IPS-20b (cell line): ENCODE results near the gene HDAC5.

ENCODE experiments used
- H3K27ac ChIP-seq: one replicate; pipeline ENCODE4 v1.5.1; 2013; ENCODE audit warnings: low read length
- H3K27me3 ChIP-seq: 2 replicates; pipeline ENCODE4 v1.6.1; 2013; ENCODE audit warnings: mild to moderate bottlenecking, low read length, inconsistent platforms; ENCODE audit not compliant: insufficient read depth
- H3K36me3 ChIP-seq: 2 replicates; pipeline ENCODE4 v1.6.1; 2013; ENCODE audit warnings: low read depth, mild to moderate bottlenecking, inconsistent platforms, low read length, moderate library complexity; ENCODE audit not compliant: insufficient read depth
- H3K4me1 ChIP-seq: 2 replicates; pipeline ENCODE4 v1.6.1; 2013; ENCODE audit warnings: mild to moderate bottlenecking, control low read depth, inconsistent platforms, low read length, moderate library complexity; ENCODE audit not compliant: insufficient read depth
- H3K4me3 ChIP-seq: 2 replicates; pipeline ENCODE4 v1.5.1; 2013; ENCODE audit warnings: mild to moderate bottlenecking, low read length, inconsistent platforms
- H3K9ac ChIP-seq: 2 replicates; pipeline ENCODE4 v1.6.1; 2013; ENCODE audit warnings: low read depth, mild to moderate bottlenecking, inconsistent platforms, low read length, moderate library complexity
- H3K9me3 ChIP-seq: 2 replicates; pipeline ENCODE4 v1.6.1; 2013; ENCODE audit warnings: mild to moderate bottlenecking, low read depth, low read length, inconsistent platforms; ENCODE audit not compliant: insufficient read depth

The HDAC5 gene

DNA sequence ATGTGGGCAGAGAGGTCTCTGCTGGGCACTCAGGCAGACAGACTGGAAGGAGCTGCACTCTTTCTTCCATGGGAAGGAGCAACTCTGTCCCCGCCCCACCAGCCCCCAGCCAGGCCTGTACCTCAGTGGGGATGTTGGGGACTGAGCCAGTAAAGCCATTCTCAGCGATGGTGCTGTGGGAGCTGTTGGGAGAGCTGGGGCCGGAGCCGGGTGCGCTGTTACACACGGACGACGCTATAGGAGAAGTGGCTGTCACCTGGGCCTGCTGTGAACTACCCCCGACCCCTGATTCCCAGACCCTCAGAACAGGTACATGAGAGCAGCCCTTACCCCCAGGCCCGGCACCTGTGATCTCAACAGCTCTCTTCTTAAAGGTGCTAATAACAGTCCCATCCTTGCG, 31.4 kb downstream of the HDAC5 start:
- H3K4me1 ChIP-seq = peaks cover 18% of the 10 kb centered on the region
- H3K27me3 ChIP-seq = no peaks in the 10 kb centered on the region
- peaks cover 28% of the 10 kb centered on the region for H3K36me3 ChIP-seq
- H3K9ac ChIP-seq = no peak overlapping the region
- H3K4me3 ChIP-seq = no peak overlapping the region
- no peaks in the 10 kb centered on the region for H3K9me3 ChIP-seq
- no peak overlapping the region for H3K27ac ChIP-seq

DNA sequence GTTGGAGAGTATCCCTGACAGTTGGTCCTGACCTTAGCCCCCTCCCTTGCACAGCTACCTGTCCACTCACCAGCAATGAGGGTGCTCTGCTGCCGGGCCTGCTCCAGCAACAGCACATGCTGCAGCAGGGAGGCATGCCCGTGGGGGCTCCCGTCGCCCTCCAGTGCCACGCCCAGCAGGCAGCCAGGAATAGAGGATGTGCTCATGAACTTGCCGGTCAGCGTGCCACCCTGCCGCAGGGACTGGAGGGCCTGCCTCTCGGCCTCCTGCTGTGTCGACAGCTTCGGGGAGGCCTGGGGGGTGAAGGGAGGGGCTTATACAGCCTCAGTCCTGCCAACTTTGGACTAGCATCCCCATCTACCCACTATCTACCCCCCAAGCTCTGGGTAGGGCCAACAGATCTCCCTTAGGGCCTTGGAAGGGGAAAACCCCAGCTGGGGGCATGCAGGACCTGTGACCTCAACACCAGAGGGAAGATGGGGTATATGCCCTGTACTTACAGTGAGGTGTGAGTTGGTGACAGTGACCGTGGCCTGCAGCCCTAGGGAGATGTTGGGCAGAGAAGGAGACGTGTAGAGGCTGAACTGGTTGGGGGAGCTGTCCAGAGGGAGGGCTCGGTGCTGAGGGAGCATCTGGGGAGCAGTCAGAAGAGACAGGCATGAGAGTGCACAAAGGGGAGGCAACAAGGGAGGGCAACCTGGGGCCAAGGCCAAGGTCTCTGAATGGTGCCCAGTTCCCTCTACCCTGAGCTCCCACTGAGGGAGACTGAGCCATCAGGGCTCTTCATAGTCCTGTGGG, 32.0 kb downstream of the HDAC5 start:
- Histone ChIP-seq H3K9ac (no peak overlapping the region), H3K27me3 (no peaks in the 10 kb centered on the region), H3K9me3 (no peaks in the 10 kb centered on the region), H3K4me3 (no peak overlapping the region), H3K4me1 (peaks cover 21% of the 10 kb centered on the region), H3K27ac (no peak overlapping the region), H3K36me3 (peaks cover 29% of the 10 kb centered on the region)

DNA sequence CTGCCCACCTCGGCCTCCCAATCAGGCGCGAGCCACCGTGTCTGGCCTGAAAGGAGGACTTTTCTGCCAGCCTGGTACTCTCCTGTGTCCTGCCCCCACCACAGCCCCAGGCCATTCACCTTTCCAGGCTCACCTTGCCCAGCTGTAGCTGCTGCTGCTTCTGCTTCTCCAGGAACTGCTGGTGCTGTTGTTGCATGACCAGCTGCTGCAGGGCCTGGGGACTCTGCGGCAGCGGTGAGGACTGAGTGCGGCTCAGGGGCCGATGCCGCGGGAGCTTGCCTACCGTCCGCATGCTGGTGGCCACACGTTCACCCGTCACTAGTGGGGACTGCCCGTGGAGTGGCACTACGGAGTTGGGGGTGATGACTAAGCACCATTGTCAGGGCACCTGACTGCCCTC, 35.2 kb downstream of the HDAC5 start:
- Histone ChIP-seq H3K9me3 (no peaks in the 10 kb centered on the region), H3K4me1 (peaks cover 17% of the 10 kb centered on the region), H3K9ac (no peak overlapping the region), H3K27ac (no peak overlapping the region), H3K36me3 (peaks cover 48% of the 10 kb centered on the region), H3K27me3 (no peaks in the 10 kb centered on the region), H3K4me3 (no peak overlapping the region)

DNA sequence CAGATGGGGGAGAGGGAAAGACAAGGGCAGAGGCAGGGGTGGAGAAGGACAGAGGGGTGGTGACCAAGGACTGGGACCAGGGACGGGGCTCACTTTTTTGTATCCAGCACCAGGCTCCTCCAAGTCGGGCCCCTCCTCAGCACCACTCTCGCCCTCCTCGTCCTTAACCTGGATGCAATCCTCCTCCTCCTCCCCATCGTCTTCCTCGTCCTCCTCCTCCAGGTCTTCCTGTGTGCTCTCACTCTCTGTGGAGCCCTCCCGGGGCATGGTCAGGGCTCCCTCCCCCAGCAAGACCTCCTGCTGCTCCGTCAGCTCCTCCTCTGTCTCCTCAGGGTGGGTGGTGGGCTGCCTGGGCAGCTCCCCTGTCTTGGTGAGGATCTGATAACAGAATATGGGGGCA, 36.1 kb downstream of the HDAC5 start:
- no peaks in the 10 kb centered on the region for H3K9me3 ChIP-seq
- H3K9ac ChIP-seq = peak overlapping the region; percentile 79
- peaks cover 55% of the 10 kb centered on the region for H3K36me3 ChIP-seq
- no peaks in the 10 kb centered on the region for H3K27me3 ChIP-seq
- H3K4me3 ChIP-seq = peak overlapping the region; percentile 58; the same call in 1 of the 2 replicates
- H3K4me1 ChIP-seq = peaks cover 17% of the 10 kb centered on the region
- peak overlapping the region; percentile 18 for H3K27ac ChIP-seq

DNA sequence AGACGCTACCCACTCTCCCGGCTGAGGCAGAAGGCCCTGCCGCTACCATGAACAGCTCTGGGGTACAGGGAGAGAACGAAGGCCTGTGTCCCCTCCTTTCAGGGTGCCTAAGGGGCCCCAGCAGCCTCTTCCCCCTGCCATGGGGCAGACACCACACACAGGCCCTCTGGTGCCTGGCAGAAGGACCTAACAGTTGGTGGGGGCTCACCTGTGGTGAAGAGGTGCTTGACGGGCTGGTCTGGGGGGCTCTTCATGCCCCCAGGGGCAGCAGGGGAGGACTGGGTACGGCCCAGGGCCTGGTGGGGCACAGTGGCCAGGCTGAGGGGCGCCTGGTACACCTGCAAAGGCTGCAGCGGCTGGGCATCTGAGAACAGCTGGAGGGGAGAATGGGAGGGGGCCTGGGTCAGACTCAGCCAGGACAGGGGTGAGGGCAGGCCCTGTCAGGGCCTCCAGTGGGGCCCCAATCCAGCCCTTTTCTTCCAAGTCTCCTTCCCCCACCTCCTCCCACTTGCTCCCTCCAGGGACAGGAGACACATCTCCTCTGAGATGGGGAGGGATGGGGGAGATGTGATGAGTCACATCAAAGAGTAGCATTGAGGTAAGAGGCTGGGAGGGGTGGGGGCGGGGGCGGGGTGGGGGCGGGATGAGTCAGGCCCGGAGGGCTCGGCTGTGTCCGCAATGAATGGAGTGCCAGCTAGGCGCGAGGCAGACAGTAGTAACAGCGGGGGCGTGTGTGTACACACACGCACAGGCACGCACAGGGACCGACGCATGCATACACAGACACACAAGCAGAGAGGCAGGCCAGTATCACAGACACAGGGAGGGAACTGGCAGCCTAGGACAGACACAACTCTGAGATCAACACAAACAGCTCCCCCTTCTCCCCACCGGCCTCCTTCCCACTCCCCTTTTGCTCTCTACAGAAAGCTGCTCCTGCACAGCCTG, 36.8 kb downstream of the HDAC5 start:
- Histone ChIP-seq H3K4me1 (peaks cover 17% of the 10 kb centered on the region), H3K27me3 (no peaks in the 10 kb centered on the region), H3K9me3 (no peaks in the 10 kb centered on the region), H3K9ac (peak overlapping the region; percentile 79), H3K27ac (peak overlapping the region; percentile 65), H3K4me3 (peak overlapping the region; percentile 58; the same call in 1 of the 2 replicates), H3K36me3 (peaks cover 55% of the 10 kb centered on the region)

DNA sequence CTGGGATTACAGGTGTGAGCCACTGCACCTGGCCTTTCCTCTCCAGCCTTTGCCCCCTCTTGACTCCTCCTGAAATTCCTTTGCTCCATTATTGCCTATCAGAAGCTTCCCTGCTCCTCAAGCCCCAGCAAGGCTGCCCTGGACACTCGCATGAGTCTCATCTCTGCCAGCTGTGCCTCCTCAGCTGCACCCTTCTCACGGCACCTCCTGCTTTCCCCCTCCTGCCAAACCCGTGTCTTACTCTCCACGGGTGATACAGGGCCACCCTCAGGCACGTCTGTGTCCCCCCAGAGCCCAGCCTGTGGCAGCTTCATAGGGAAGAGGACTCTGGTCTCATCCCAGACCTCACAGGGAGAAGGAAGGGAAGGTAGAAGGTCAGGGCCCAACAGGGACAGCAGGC, 37.5 kb downstream of the HDAC5 start:
- peak overlapping the region; percentile 56; the same call in 1 of the 2 replicates for H3K9ac ChIP-seq
- H3K27ac ChIP-seq = peak overlapping the region; percentile 65
- no peaks in the 10 kb centered on the region for H3K9me3 ChIP-seq
- no peak overlapping the region for H3K4me3 ChIP-seq
- peaks cover 50% of the 10 kb centered on the region for H3K36me3 ChIP-seq
- H3K4me1 ChIP-seq = peaks cover 17% of the 10 kb centered on the region
- H3K27me3 ChIP-seq = no peaks in the 10 kb centered on the region

DNA sequence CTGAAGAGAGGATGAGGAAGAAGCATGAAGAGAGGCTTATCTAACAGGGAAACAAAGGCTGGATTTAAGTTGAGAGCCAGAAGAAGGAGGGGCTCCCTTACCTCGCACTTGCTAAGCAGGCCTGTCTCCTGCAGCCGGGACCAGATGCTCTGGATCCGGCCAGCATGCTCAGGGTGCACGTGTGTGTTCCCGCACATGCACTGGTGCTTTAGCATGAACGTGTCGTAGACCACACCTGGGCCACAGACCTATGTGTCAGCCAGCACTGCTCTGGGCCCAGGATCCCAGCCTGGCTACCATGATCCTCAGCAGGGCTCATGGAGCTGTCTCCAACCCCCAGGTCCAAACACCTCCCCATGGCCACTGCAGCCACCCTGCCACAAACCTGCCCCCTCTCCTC, 38.5 kb downstream of the HDAC5 start:
- H3K36me3 ChIP-seq = peaks cover 57% of the 10 kb centered on the region
- no peaks in the 10 kb centered on the region for H3K9me3 ChIP-seq
- no peaks in the 10 kb centered on the region for H3K27me3 ChIP-seq
- no peak overlapping the region for H3K4me3 ChIP-seq
- H3K4me1 ChIP-seq = peaks cover 17% of the 10 kb centered on the region
- no peak overlapping the region for H3K27ac ChIP-seq
- no peak overlapping the region for H3K9ac ChIP-seq

DNA sequence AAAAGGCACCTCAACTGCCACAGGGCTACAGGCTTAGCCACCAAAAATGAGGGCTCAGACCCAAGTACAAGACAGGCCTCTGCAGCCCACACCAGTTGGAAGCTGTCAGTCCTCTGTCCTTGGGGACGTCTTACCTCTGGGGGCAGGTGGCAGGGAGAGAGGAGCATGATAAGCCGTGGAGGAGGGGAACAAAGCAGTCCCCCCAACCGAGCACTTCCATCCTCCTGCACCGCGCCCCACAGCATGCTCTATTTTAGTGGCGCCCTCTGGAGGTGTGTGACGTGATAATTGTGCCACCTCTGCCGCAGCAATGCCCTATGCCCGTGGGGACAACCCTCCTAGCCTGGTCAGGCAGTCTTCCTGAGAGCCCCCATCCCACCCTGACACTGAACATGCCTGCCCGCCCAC, 39.3 kb downstream of the HDAC5 start:
- H3K9me3 ChIP-seq = no peaks in the 10 kb centered on the region
- no peak overlapping the region for H3K27ac ChIP-seq
- H3K36me3 ChIP-seq = peaks cover 61% of the 10 kb centered on the region
- H3K4me1 ChIP-seq = peaks cover 17% of the 10 kb centered on the region
- no peak overlapping the region for H3K4me3 ChIP-seq
- H3K9ac ChIP-seq = no peak overlapping the region
- H3K27me3 ChIP-seq = no peaks in the 10 kb centered on the region

DNA sequence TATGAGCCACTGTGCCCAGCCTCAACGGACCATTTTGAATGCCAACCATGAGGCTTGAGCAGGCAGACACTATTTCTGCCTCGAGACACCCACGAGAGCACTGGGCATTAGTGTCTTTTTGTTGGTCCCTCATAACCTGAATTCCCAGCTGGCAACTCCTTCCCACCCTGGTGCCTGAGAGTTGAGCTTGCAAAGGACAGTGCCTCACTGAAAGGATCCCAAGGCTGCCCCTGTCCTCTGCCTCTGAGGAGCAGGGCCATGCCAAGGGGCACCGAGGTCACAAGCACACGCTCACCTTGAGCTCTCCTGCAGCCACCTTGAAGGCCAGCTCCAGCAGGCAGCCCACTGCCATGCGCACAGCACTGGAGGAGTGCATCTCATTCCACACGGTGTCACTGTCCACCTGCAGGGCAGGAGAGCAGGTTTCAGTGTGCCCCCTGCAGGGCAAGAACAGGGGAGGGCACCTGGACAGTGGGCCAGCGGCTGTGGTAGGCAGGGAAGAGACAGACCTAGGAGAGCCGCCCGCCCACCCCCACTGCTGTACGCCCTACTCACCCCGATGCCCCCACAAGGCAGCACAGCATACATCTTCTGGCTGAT, 40.1 kb downstream of the HDAC5 start:
- no peaks in the 10 kb centered on the region for H3K27me3 ChIP-seq
- no peak overlapping the region for H3K27ac ChIP-seq
- no peak overlapping the region for H3K4me3 ChIP-seq
- peaks cover 17% of the 10 kb centered on the region for H3K4me1 ChIP-seq
- H3K36me3 ChIP-seq = peaks cover 60% of the 10 kb centered on the region
- H3K9ac ChIP-seq = no peak overlapping the region
- no peaks in the 10 kb centered on the region for H3K9me3 ChIP-seq

DNA sequence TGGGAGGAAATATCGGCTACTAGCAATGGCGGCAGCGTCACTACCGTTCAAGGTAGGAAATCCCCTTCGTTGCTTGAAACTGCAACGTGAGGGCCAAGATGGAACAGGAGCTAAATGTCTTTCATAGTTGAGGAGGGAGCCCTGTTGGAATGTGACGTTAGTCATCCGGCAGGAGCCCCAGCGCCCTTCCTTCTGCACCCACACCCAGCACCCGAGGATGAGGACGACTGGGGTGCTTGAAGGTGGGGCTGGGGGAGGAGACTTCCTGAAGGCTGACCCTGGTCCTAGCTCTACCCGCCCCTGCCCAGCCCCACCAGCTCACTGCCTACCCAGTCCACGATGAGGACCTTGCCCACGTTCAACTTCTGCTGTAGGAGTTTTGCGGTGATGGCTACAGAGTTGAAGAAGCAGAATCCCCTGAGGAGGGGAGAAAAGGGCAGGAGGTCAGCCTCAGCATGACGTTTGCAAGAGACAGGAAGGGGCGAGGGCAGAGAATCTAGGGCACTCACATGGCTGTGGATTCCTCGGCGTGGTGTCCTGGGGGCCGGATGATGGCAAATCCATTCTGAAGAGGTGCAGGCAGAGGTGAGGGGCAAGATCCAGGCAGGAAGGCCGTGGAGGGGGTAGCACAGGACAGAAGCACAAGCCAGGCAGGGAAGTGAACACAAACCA, 41.0 kb downstream of the HDAC5 start:
- H3K27me3 ChIP-seq = no peaks in the 10 kb centered on the region
- H3K9ac ChIP-seq = no peak overlapping the region
- no peak overlapping the region for H3K27ac ChIP-seq
- H3K9me3 ChIP-seq = no peaks in the 10 kb centered on the region
- peaks cover 12% of the 10 kb centered on the region for H3K4me1 ChIP-seq
- H3K36me3 ChIP-seq = peaks cover 67% of the 10 kb centered on the region
- H3K4me3 ChIP-seq = no peak overlapping the region

DNA sequence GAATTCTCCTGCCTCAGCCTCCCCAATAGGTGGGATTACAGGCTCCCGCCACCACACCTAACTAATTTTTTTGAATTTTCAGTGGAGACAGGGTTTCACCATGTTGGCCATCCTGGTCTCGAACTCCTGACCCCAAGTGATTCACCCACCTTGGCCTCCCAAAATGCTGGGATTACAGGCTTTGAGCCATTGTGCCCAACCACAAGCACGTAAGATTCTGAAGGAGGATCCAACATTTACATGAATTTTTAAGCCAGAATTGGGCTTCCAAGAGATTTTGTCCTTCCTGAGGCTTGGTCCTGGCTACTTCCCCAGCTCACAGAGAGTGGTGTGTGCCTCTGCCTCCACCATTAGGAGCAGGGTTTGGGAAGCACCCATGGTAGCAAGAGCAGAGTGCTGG, 41.8 kb downstream of the HDAC5 start:
- Histone ChIP-seq H3K9ac (no peak overlapping the region), H3K9me3 (no peaks in the 10 kb centered on the region), H3K27me3 (no peaks in the 10 kb centered on the region), H3K27ac (no peak overlapping the region), H3K4me3 (no peak overlapping the region), H3K36me3 (peaks cover 74% of the 10 kb centered on the region), H3K4me1 (peaks cover 8% of the 10 kb centered on the region)
